Fibroblast of skin of abdomen (primary cell): ENCODE results near the gene SUV39H2.
"Not testable (repeated sequence)": the region's sequence is repeated elsewhere in the genome, so short reads cannot be mapped to it uniquely, and the experiment has no call there.

Experiments
- DNase-seq: peaks from one replicate; pipeline ENCODE4 v3.0.0-alpha.2; 2013

Gene SUV39H2

DNA sequence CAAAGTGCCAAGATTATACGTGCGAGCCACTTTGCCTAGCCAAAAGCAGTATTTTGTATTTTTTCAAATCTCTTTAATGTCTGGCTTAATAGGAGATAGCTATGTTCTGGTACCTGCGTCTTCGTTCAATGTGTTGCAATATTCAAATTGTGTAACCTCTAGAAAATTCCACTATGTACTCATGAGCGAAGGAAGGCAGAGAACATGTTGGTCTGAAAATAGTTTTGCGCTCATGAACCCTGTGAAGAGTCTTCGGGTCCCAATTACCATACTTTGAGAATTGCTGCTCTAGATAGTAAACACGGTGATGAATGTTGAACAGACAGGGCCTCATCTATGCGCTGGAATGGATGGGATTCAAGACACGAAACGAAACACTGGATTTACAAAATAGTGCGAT lies 2.7 kb upstream of the SUV39H2 start:
- DNase-seq: no peak

DNA sequence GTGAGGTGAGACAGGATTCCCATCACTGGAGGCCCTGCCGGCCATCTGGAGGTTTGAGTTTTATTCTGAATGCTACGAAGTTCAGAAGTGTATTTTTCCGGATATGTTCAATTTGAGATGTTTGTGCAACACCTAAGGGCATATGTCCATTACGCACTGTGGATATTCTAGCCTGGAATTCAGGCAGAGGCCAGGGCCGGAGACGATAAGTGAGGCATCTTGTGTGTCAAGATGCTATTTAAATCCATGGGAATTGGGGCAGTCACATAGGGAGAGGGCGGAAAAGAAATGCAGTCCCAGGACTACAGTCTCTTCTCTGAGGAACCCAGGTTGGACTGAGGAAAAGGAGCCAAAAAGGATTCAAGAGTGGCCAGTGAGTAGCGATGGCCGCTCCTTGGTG lies 1.9 kb upstream of the SUV39H2 start:
- DNase-seq: no peak

DNA sequence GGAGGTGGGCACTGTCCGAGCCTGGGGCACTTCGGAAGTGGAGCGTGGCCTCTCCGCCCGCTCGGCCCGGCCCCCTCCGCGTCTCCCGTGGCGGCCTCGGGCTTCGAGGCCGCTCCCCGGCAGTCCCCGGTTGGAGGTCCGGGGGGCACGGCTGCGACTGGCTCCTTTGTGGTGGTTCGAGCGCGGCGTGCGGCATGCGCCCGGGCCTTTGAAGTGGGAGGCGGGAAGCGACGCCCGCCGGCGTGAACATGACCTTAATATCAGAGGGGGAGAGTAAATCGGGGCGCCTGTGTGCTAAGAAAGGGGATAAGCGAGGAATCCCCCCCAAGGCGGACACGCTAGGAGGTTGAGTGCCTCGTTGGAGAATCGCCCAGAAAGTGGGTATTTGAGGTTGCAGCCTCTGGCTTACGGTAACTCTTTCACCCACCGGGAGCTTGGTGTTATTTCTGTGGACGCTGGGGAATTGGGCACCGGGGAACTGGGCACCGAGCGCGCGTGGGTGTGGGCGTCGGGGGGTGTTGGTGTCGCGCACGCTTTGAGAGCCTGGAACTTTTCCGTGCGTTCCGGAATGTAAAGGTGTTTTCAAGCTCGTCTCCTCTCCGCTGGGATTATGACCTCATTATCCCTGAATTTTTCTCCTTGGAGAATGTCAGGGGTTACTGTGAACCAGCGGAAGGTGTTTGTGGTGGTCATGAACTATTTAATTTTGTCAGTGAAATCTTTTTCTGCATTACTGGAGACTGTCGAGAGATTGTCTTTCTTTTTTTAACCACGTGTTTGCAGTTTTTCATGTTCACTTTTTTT lies 660 bp downstream of the SUV39H2 start:
- DNase-seq: peak; percentile 12

DNA sequence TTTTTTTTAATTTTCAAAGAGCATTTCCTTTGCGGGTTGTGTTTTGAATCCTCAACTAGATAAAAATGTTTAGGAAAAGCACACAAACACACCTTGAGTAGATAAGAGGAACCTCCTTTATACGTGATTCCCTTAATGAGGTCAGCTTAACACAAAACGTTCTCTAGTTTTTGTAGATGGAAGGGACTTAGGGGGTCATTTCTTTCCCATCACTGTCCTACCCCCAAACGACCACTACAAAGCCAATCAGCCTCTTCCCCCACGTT lies 1.2 kb downstream of the SUV39H2 start:
- DNase-seq: no peak

DNA sequence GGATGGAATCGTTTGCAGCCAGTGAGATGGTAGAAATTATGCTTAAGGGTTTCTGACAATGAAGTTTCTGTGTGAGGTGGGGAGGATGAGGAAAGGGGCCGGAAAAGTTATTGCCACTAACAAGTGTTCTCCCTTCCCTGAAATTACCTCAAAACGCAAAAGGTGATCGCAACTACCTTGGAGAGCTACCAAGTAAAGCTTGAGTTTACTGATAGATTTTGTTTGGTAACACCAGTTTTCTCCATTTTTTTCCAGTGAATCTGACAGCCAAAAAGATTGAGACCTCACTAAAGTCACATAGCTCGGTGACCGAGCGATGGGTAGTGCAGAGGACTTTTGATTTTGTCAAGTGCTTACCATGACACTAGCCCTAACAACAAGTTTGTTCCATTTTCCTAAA lies 1.6 kb downstream of the SUV39H2 start:
- DNase-seq: no peak

DNA sequence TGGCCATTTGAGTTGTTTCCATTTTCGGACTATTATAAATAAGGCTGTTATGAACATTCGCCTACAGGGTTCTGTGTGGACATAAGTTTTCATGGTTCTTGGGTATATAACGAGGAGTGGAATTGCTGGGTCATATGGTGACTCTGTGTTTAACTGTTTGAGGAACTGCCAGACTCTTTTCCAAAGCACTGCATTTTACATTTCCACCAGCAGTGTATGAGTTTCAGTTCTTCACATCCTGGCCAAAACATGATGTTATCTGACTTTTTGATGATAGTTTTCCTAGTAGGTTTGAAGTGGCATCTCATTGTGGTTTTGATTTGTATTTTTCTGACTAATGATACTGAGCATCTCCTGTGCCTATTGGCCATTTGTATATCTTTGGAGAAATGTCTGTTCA lies 5.4 kb downstream of the SUV39H2 start:
- DNase-seq: no peak

DNA sequence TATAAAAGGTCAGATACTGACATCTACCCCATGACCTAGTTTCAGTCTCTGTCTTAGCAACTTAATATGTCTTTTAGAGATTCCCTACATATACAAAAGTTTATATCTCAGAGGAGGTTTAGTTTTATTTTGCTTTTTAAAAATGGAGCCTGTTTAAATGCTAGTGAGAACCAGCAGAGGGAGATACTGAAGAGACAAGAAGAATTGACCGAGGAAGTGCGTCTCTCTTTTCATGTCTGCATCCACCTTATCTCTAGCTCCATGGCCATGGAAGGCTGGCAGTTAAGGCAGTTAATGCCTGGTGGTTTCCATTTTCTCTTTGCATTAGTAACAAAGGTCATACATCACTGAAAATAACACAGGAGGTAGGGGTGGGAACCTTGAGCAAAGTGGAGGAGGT lies 10.7 kb downstream of the SUV39H2 start:
- DNase-seq: no peak

DNA sequence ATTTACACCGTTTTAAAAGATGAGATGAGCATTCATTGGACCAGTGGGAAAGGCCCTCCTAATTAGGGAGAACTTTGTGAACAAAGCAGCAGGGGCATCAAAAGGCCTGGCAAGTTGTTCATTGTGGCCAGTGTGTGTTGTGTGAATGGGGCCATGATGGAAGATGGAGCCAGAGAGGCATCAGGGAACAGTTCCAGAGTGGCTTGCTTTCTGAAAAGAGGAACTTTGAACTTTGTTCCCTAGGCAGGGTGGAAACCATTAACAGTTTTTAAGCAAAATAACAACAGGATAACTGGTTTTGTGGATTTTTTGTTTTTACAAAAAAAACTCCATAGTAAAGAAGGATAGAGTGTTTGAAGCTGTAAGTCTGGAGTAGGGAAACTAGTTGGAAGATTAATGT lies 12.5 kb downstream of the SUV39H2 start:
- no peak for DNase-seq

DNA sequence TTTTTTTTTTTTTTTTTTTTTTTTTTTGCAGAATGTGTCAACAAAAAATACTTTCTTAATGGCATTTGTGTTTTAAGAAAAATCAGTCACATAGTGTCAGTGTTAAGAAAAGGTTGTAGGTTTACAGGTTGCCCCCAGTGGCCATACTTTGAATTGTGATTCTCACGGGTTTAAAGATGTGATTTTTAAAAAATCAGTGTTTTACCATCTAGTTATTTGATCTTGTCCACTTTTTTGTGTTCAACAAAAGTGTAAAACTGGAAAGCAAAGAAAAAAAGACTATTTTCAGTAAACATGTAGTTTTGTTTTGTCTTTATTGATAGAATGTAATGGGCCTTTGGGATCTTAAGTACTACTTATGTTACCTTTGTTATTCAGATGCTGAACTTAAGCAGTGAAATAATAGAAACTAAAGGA lies 25.7 kb downstream of the SUV39H2 start:
- DNase-seq: peak; percentile 17

DNA sequence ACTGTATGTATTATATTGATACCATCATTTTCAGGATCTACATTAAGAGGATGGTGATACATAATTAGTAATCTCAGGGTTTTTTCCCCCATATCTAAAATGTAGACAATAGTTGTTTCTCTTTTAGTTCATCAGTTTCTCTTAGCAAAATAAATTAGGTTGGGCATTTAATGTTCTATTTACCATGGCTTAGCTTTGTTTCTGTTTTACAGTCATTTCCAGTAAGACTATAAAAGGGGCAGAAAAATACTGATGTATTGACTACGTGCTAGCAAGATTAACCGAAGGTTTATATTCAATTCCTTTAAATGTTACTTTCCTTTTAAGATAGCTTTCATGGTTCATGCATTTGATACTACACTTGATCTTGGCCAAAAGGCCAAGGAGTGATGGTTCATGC lies 26.2 kb downstream of the SUV39H2 start:
- no peak for DNase-seq

DNA sequence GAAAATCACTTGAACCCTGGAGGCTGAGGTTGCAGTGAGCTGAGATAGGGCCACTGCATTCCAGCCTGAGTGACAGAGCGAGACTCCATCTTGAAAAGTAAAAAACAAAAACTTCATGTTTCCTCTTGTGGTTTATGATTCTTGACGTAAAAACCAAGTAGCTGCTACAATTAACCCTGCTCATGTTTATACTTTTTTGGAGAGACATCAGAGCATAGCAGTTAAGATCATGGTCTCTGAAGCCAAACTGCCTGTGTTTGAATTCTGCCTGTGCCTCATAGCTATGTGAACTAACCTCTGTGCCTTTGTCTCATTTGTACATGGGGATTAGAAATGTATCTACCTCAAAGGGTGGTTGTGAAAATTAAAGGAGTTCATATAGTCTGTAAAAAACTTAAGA lies 27.2 kb downstream of the SUV39H2 start:
- no peak for DNase-seq

DNA sequence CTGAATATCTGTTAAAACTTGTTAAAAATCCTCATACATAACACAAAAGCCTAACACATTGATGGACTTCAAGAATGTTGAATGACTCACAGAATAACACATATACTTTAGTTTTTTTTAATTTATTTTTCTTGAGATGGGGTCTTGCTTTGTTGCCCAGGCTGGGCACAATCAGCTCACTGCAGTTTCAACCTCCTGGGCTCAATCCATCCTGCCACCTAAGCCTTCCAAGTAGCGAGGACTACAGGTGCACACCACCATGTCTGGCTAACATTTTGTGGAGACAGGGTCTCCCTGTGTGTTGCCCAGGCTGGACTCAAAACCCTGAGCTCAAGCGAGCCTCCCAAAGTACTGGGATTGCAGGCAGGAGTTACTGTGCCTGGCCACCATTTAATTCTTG lies 28.1 kb downstream of the SUV39H2 start:
- DNase-seq: no peak

DNA sequence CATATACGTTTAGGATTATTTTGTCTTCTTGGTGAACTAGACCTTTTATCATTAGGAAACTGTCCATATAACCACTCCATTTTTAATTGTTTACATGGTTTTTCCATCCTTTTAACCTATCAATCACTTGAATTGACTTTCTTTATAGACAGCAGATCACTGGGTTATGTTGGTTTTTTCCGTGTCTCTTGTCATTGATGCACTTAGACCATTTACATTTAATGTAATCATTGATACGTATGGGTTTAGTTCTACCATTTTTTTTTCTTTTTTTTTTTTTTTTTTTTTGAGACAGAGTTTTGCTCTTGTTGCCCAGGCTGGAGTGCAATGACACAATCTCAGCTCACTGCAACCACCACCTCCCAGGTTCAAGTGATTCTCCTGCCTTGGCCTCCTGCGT lies 28.9 kb downstream of the SUV39H2 start:
- not testable (repeated sequence) for DNase-seq

DNA sequence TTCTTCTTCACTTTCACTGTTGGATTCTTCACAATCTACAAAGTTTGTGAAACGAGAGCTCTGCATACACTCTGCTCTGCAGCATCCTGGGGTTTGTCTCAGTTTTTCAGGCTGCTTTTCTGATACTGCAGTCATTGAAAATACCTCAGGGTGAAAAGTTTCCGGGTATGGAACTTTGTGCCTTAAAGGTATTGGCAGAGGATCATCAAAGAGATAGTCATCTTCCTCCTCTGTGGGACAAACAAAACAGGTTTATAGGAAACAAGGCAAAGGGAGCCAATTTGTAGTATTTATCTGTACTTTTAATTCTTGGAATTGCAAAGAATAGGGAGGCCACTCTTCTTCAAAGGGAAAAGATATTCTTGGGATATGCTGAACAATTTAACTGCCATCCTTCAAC lies 30.4 kb downstream of the SUV39H2 start:
- DNase-seq: no peak

DNA sequence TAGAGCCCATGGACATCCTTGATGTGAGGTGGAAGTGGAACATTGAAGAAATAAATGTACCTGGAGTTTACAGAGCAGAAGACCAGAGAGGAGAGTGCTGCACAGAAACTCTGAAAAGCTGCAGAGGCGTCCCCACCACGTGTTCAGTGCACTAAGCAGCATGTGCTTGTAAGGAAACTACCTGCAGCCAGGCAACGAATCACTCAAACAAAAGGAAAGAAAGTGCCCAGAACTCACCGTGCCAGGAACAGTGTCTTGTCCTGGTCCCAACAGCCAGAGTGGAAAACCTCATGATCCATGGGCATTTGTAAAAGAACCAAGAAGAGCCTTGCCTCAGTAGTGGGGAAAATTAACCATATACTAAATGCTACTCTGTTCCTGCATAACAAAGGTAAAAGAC lies 32.3 kb downstream of the SUV39H2 start:
- DNase-seq: no peak

DNA sequence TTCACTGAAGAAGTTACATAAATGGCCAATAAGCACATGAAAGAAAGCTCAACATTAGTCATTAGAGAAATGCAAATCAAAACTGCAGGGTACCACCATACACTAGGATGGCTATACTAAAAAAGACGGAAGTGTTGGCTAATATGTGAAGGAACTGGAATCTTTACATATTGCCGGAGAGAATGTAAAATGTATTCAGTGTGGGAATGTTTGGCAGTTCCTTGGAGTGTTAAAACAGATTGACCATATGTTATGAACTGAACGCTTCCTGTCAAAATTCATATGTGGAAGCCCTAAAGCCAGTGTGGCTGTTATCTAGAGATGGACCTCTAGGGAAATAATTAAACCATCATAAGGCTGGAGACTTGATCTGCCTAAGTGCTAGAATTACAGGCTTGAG lies 33.1 kb downstream of the SUV39H2 start:
- DNase-seq: no peak

DNA sequence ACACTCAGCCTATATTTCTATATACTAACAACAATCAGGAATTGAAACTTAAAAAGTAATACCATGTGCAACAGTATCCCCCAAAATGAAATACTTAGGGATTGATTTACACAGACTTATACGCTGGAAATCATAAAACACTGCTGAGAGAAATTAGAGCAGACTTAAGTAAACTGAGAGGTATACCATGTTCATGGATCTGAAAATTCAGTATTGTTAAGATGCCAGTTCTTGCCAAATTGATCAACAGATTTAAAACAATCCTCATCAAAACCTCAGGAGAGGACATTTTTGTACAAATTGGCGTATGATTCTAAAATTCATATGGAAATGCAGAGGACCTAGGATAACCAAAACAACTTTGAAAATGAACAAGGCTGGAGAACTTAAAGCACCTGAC lies 37.9 kb downstream of the SUV39H2 start:
- DNase-seq: no peak

DNA sequence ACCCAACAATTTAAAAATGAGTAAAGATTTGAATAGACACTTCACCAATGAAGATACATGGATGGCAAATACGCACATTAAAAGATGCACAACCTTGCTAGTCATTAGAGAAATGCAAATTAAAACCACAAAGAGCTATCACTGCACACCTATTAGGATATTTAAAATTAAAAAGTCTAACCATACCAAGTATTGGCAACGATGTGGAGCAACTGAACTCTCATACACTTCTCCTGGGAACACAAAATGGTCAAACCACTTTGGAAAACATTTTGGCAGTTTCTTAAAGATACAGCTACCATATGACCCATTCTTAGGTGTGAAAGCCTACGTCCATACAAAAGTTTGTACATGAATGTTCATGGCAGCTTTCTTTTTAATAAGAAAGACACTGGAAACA lies 39.2 kb downstream of the SUV39H2 start:
- DNase-seq: no peak

DNA sequence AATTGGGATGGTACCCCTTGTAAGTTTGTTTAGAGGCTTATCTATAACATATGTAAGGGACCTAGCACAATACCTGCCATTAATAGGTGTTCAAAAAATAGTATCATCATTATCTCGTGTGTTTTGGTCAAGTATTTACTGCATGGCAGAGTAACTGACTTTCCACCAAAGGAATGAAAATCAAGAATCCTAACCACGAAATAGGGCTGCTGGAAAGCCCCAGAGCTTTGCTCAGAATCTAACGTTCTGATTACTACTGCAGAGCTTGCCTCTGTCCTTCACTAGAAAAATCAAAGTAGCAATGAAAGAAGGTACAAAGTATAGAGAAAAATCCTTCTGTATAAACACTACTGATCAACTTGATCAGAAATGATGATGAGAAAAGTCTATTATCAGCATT lies 40.3 kb downstream of the SUV39H2 start:
- no peak for DNase-seq

DNA sequence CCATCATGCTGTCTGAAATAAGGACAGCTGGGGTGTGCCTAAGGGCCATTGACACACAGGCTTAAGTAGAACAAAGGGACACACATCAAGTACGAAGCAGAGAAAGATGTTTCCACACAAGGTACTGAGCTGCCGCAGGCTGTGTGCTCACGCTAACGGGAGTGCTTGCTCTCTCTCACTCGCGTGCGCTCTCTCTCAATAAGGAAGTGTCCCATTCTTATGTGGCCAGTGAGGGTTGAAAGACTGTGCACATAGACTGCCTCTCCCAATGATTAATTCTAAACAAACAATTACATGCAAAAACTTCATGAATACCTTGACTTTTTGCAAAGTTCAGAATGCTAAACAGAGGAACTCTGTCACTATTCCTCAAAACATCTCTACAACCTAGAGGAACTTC lies 45.3 kb downstream of the SUV39H2 start:
- no peak for DNase-seq

DNA sequence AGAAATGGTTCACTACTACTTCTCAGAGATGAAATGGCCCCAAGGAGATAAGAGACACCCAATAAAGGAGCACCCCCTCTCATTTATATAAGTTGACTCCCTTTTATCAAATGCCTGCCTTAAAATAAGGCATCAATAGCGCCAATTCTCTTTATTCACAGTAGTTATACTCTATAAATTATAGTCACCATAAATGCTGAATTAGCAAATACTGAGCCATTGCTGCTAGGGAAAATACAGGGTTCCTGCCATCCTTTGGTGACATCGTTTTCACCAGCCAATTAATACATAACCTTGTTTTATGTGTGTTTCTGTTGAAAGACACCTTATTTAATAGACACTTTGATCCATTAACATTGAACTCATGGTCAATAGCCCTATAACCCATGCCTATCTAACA lies 46.6 kb downstream of the SUV39H2 start:
- DNase-seq: no peak

DNA sequence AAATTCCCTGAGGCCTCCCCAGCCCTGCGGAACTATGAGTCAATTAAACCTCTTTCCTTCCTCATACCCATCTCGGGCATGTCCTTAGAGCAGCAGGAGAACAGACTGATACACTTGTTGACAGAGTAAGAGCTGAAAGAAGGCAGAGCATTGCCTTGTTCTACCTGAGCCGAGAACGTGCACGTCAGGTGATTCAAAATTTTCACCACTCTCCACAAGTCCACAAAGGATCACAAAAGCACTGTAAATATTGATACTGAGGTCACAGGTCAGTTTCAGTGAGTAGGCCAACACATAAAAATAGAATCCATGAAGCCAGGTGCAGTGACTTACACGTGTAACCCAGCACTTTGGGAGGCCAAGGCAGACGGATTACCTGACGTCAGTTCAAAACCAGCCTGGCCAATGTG lies 47.4 kb downstream of the SUV39H2 start:
- no peak for DNase-seq

DNA sequence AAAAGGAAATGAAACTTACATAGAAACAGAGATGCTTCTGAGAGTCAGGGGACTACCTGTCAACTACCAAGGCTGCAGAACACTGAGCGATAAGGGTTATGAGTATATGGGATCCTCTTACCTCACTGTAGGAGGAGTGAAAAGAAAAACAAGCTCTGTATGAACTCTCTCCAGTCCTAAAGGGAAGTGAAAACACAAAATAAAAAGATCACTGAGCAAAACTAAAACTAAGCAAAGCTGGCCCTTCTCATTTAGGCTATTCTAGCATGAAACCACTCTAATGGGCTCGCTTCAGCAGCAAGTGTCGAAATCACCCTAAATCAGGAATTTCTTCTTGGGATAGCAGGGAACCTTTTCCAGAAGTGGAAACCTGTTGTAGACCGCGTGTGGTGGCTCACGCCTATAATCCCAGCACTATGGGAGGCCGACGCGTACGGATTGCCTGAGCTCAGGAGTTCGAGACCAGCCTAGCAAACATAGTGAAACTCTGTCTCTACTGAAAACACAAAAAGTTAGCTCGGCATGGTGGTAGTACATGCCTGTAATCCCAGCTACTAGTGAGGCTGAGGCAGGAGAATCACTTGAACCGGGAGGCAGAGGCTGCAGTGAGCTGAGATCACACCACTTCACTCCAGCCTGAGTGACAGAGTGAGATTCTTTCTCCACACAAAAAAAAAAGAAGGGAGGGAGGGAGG lies 48.2 kb downstream of the SUV39H2 start:
- no peak for DNase-seq

DNA sequence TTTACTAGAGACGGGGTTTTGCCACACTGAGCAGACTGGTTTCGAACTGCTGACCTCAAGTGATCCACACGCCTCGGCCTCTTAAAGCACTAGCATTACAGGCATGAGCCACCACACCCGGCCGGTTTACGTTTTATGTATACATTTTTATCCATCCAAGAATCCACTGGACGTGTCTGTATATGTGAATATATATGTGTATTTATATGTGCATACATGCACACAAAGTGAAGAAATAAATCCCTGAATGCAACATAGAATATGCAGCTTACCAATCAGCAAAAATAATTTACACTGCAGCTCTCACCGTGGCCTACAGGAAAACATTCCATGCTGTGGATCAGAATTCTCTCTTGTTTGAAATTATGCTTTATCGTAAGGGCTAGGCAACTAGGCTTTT lies 51.9 kb downstream of the SUV39H2 start:
- DNase-seq: no peak

DNA sequence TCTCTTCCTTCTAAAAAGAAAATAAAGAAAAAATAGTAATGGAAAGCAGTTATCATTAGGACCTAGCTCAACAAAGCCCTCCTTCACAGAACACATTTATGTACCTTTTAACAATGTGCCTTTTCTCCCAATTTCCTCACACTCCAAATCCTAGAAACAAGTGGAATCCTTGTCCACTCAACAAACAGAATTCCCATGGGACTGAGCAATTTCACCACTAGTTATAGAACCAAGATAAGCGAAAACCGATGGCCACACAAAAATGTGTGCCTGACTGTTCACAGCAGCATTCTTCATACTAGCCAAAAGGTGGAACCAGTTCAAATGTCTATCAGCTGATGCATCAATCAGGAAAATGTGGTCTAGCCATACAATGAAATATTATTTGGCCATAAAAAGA lies 57.9 kb downstream of the SUV39H2 start:
- DNase-seq: no peak
